Neural crest cell (in vitro differentiated cells): ENCODE results near the gene GSS. TPM values are rescaled to one million over a fixed set of nuclear protein-coding genes. Genes with fewer than 3 reads are reported as not detected.

Source experiments
- DNase-seq: peaks from one replicate; pipeline ENCODE4 v3.0.0; 2021; ENCODE audit warnings: low read depth, mixed read lengths, low spot score
- H3K27ac Mint-ChIP-seq: one replicate; pipeline ENCODE4 v1.8.0; 2021; ENCODE audit warnings: mild to moderate bottlenecking, mixed read lengths; ENCODE audit not compliant: unreplicated experiment
- H3K27me3 Mint-ChIP-seq: 2 replicates; pipeline ENCODE4 v1.8.0; 2021; ENCODE audit warnings: low read depth, mild to moderate bottlenecking, mixed read lengths
- H3K36me3 Mint-ChIP-seq: 2 replicates; pipeline ENCODE4 v1.8.0; 2021; ENCODE audit warnings: low read depth, mild to moderate bottlenecking, mixed read lengths
- H3K4me1 Mint-ChIP-seq: 2 replicates; pipeline ENCODE4 v1.8.0; 2021; ENCODE audit warnings: mixed read lengths
- H3K4me3 Mint-ChIP-seq: one replicate; pipeline ENCODE4 v1.8.0; 2021; ENCODE audit warnings: mild to moderate bottlenecking, mixed read lengths
- H3K9me3 Mint-ChIP-seq: 2 replicates; pipeline ENCODE4 v1.8.0; 2021; ENCODE audit warnings: mixed read lengths
- CTCF ChIP-seq: fragments of 200-600 bp; sonication (generic); conservative IDR thresholded peaks from 2 replicates; pipeline ENCODE4 v1.5.0; 2021; ENCODE audit warnings: antibody characterized with exemption, mild to moderate bottlenecking
- total RNA-seq: library from RNA; stranded (reverse); gene quantifications from 2 replicates; pipeline ENCODE4 v1.2.1, GENCODE V29; 2021

The GSS gene
- total RNA-seq, 1 donor from 2014 or later = 78.8 TPM

DNA sequence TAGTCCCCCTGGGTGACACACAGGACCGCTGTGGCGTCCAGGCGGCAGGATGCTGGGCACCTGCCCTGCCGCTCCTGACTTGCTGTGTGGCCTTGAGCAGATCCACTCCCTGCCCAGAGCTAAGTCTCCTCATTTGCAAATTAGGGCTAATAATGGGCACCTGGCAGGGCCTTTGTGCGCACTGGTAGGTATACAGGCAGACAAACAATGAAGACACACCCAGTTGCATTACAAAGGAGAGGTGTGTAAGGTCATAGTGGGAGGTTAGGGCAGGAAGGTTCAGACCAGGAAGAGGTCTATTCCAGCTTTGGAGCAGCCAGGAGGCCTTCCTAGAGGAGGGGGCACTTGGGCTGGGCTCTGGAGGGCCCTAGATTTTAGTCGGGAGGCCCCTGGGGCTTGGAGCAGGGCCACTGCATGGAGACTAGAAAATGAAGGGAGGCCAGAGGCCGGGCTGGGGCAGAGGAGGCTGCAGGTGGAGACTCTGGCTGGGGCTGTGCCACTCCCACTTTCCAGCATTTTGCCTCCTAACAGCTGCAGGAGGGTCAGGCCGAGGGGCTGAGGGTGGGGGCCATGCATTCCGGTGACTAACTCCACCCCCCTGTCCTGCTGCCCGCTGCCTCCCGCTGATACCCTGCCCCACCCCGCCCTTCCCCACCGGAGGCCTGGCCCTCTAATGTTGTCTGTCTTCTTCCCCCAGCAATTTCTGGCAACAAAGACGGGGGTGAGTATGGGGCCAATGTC, 28.6 kb upstream of the GSS start:
- TF ChIP-seq CTCF = no peak
- peaks cover 16% of the 10 kb centered on the region for H3K4me1 Mint-ChIP-seq
- no peaks in the 10 kb centered on the region for H3K9me3 Mint-ChIP-seq
- no peak overlapping the region for H3K27ac Mint-ChIP-seq
- H3K27me3 Mint-ChIP-seq = peaks cover 32% of the 10 kb centered on the region
- peaks cover under 1% of the 10 kb centered on the region for H3K36me3 Mint-ChIP-seq
- H3K4me3 Mint-ChIP-seq = no peak overlapping the region
- DNase-seq = no peak

DNA sequence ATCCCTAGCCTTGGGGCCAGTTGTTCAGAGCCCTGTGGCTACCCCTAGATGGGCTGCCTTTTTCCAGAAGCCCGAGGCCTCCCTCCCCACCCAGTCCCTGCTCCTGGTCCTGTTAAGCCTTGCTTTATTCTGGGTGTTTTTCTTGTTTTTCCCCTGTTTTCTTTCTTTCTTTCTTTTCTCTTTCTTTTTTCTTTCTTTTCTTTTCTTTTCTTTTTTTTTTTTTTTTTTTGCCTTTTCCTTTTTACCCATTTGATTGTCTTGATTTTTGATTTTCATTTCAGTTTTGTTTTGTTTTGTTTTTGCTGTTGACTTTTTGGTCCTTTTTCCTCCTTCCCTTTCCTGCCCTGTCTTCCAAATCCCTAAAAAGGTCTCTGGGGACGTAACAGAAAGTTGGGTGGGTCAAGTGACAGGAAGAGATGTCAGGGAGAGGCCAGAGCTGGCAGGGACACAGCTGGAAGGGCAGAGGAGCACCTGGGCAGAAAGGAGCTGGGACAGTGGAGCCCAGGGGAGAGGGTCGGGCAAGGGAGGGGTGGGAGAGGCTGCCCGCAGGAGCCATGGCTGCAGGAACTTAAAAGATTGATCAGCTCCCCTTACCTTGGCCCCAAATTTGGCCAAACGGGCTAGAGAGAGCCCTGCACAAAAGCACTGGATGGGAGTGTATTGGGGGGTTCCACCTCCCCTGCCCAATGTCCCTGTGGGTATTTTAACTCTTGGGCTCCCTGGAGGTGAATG, 27.6 kb upstream of the GSS start:
- no peak for TF ChIP-seq CTCF
- Mint-ChIP-seq H3K9me3 (no peaks in the 10 kb centered on the region), H3K4me3 (no peak overlapping the region), H3K36me3 (no peaks in the 10 kb centered on the region), H3K4me1 (peaks cover 15% of the 10 kb centered on the region), H3K27me3 (peaks cover 32% of the 10 kb centered on the region), H3K27ac (no peak overlapping the region)
- DNase-seq = no peak

DNA sequence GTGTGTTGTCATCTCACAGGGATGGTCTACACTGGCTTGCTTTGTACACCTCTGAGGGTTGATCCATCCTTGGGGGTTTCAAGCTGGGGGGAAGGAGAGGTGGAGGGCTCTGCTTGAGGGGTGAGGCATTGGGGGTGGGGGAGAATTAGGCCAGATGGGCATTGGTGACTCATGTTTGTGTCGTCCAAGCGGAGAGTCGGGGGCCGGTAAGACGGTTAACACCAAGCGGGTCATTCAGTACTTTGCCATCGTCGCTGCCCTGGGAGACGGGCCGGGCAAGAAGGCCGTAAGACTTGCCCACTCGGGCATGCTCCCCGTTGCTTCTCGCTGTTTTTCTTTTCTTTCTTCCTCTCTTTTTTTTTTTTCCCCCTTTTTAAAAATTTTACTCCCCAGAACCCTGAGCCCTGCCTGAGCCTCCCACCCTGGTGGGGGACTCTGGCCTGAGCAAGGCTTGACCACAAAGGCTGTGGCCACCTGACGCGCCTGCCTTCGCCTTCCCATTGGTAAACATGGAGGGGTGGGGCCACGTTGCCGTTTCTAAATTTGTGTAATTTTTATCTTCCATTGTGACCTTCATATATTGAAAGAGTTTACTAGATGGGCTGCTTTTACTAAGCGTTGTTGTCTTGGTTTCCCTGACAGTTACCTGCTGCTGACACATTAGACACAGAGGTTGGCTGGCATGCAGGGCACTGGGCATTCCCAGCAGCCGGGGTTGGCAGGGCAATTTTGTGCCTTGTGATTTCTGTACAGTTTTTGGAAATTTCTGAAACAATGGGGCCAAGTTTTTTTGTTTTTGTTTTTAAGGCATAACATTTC, 26.9 kb upstream of the GSS start:
- Mint-ChIP-seq H3K36me3 (no peaks in the 10 kb centered on the region), H3K4me1 (peaks cover 16% of the 10 kb centered on the region), H3K9me3 (no peaks in the 10 kb centered on the region), H3K27ac (no peak overlapping the region), H3K4me3 (no peak overlapping the region), H3K27me3 (peaks cover 32% of the 10 kb centered on the region)
- no peak for TF ChIP-seq CTCF
- no peak for DNase-seq

DNA sequence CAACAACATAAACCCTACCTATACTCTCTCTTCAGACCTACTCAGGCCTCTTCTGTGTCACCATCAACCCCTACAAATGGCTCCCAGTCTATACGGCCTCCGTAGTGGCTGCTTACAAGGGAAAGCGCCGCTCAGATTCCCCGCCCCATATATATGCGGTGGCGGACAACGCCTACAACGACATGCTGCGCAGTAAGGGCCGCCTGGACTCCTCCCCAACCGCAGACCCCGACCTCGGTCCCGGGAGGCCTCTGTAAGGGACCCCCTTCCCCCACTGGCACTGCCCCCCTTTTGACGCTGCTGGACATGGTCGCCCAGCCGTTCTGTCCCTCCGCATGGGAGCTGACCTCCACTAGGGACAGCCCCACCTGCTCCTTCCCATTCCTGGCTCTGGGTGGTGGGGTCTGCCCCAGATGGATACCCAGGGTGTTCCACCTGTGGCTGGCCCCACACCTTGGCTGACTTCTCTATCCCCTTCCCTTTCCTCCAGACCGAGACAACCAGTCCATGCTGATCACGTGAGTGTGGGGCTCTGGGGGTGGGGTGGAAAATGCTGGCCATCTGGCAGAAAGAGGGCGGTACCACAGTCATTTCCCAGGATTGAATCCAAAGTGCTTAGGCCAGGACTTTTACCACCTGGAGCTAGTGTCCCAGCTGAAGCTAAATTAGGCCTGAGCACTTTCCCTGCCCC, 25.1 kb upstream of the GSS start:
- no peak overlapping the region for H3K4me3 Mint-ChIP-seq
- no peaks in the 10 kb centered on the region for H3K9me3 Mint-ChIP-seq
- H3K27ac Mint-ChIP-seq = no peak overlapping the region
- no peak for DNase-seq
- TF ChIP-seq CTCF = no peak
- peaks cover 28% of the 10 kb centered on the region for H3K27me3 Mint-ChIP-seq
- H3K4me1 Mint-ChIP-seq = peaks cover 30% of the 10 kb centered on the region
- no peaks in the 10 kb centered on the region for H3K36me3 Mint-ChIP-seq
